Mucosa of descending colon (tissue), 3 donors: ENCODE results near the gene MAPKAP1. TPM values are rescaled to one million over a fixed set of nuclear protein-coding genes. Genes with fewer than 3 reads are reported as not detected.

Experiments
- ATAC-seq: fragments of 200-7000 bp; cut with Tn5 transposase; one replicate; pipeline ENCODE4 v1.9.1; 2020; ENCODE audit warnings: mild to moderate bottlenecking, moderate library complexity
- DNase-seq, 3 donors: peaks; one replicate each; pipeline ENCODE4 v3.0.0-alpha.2; 2020
- H3K36me3 ChIP-seq: fragments of 200-600 bp; one replicate; pipeline ENCODE4 v1.8.0; 2021; ENCODE audit warnings: low read depth, mild to moderate bottlenecking
- H3K4me1 ChIP-seq: fragments of 200-600 bp; one replicate; pipeline ENCODE4 v1.8.0; 2021; ENCODE audit warnings: low read depth, mild to moderate bottlenecking
- H3K4me3 ChIP-seq: fragments of 200-600 bp; one replicate; pipeline ENCODE4 v1.8.0; 2021; ENCODE audit warnings: mild to moderate bottlenecking
- H3K9me3 ChIP-seq: fragments of 200-600 bp; one replicate; pipeline ENCODE4 v1.8.0; 2021; ENCODE audit warnings: mild to moderate bottlenecking
- intact Hi-C, 2 donors: fragments of 100-400 bp; cut with DNase I in 1 of 2; cut with micrococcal nuclease in 1 of 2; formaldehyde crosslinking; loops; one replicate each; pipeline versions ENCODE4 v1.11.0 to v1.11.1; 2022; cut with DNase I, micrococcal nuclease
- total RNA-seq, 3 donors: library from RNA; stranded (reverse); fragmentation: NEBNext Ultra II Directional in 2 of 3; extraction: Animal tissue kit (Norgen Biotek cat#: 25700) in 2 of 3; gene quantifications; one replicate each; pipeline versions ENCODE4 v1.2.1 to v1.2.4, GENCODE V29; 2021 to 2023
- TF ChIP-seq, protein P1 (sequence below): fragments of 200-600 bp; IDR thresholded peaks from one replicate; pipeline ENCODE4 v1.8.0; 2022; ENCODE audit warnings: antibody characterized with exemption, mild to moderate bottlenecking
- donor health status: DM: no; HTN: no; CAD: no; lungs with moderate emphysema.
- donor health status: DM: no; HTN: no; CAD: no.
- donor health status: DM: no; HTN: yes; CAD: no.

Gene MAPKAP1
- total RNA-seq, 3 donors from 2014 or later, result 73.2 to 98.4 (median 84.9) TPM

- ATAC-seq (no peak), DNase-seq (peak in 1 of 3 donors; percentile 16)
- no peaks in the 10 kb centered on the region for H3K9me3 ChIP-seq
- H3K4me3 ChIP-seq, result no peak overlapping the region
- TF ChIP-seq, protein P1, sequence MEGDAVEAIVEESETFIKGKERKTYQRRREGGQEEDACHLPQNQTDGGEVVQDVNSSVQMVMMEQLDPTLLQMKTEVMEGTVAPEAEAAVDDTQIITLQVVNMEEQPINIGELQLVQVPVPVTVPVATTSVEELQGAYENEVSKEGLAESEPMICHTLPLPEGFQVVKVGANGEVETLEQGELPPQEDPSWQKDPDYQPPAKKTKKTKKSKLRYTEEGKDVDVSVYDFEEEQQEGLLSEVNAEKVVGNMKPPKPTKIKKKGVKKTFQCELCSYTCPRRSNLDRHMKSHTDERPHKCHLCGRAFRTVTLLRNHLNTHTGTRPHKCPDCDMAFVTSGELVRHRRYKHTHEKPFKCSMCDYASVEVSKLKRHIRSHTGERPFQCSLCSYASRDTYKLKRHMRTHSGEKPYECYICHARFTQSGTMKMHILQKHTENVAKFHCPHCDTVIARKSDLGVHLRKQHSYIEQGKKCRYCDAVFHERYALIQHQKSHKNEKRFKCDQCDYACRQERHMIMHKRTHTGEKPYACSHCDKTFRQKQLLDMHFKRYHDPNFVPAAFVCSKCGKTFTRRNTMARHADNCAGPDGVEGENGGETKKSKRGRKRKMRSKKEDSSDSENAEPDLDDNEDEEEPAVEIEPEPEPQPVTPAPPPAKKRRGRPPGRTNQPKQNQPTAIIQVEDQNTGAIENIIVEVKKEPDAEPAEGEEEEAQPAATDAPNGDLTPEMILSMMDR, result no peak
- no peaks in the 10 kb centered on the region for H3K4me1 ChIP-seq
- no peaks in the 10 kb centered on the region for H3K36me3 ChIP-seq
- intact Hi-C loops, result loop anchor here in 1 of 2 donors (10.0 kb wide), 1 partner anchor 219 kb away; no protein-coding TSS in a partner anchor
Observed at GRCh38 chr9:125415583-125416460, 291.2 kb downstream of the MAPKAP1 start.

DNA sequence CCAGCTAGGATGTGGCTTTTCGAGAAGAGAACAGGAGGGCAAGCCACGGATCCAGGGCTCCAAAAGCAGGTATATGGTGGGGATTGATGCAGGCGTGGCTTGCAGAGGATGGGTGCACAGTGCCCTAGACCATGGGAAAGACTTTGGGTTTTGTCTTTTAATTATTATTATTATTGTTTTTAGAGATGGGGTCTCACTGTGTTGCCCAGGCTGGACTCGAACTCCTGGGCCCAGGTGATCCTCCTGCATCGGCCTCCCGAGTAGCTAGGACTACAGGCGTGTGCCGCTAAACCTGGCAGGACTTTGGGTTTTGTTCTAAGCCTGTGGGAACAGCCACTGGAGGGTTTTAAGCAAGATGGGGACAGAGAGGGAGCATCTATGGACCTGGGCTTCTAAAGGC, 293.4 kb downstream of the MAPKAP1 start:
- Histone ChIP-seq H3K9me3 (no peaks in the 10 kb centered on the region), H3K4me3 (no peak overlapping the region), H3K36me3 (no peaks in the 10 kb centered on the region), H3K4me1 (no peaks in the 10 kb centered on the region)
- intact Hi-C loops, result loop anchor here in 1 of 2 donors (10.0 kb wide), 1 partner anchor 221 kb away; no protein-coding TSS in a partner anchor
- DNase-seq (peak in 1 of 3 donors; percentile 14), ATAC-seq (no peak)
- TF ChIP-seq, protein P1, result no peak

- H3K9me3 ChIP-seq, result no peaks in the 10 kb centered on the region
- H3K4me1 ChIP-seq, result peaks cover 4% of the 10 kb centered on the region
- DNase-seq (no peak), ATAC-seq (no peak)
- TF ChIP-seq, protein P1, result no peak
- no peak overlapping the region for H3K4me3 ChIP-seq
- no peaks in the 10 kb centered on the region for H3K36me3 ChIP-seq
- intact Hi-C loops, result loop anchor here in 1 of 2 donors (10.0 kb wide), 1 partner anchor 223 kb away; no protein-coding TSS in a partner anchor
Observed at GRCh38 chr9:125412166-125412565, 294.8 kb downstream of the MAPKAP1 start.

DNA sequence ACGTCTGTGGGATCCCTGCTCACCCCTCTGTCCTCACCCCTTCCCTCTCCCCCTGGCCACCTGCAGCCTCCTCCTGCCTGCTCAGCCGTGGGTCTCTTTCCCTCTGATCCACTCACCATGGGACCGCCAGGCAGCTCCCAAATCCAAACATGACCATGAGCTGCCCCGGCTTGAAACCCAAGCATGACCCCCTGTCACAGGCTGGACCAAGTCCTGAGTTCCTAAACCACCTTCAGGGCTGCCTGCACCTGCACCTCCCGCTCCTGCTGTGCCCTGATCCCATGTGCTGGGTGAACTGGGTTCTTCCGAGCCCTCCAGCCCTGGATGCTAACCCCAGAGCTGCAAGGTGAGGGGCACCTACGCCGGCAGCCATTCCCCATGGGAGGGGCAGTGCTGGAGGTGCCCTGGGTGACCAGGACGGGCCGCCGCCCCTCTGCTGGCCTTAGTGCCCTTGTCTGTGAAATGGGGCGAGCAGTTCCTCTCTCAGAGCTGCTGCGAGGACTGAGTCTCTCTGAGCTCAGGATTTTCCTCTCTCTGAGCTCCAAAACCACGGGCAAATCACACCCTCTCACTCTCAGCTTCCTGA, 295.7 kb downstream of the MAPKAP1 start:
- no peak for ATAC-seq
- Histone ChIP-seq H3K4me3 (no peak overlapping the region), H3K36me3 (no peaks in the 10 kb centered on the region), H3K9me3 (no peaks in the 10 kb centered on the region), H3K4me1 (peaks cover 4% of the 10 kb centered on the region)
- TF ChIP-seq, protein P1, result no peak
- intact Hi-C loops, result loop anchor here in 1 of 2 donors (10.0 kb wide), 1 partner anchor 224 kb away; no protein-coding TSS in a partner anchor
- no peak for DNase-seq

DNA sequence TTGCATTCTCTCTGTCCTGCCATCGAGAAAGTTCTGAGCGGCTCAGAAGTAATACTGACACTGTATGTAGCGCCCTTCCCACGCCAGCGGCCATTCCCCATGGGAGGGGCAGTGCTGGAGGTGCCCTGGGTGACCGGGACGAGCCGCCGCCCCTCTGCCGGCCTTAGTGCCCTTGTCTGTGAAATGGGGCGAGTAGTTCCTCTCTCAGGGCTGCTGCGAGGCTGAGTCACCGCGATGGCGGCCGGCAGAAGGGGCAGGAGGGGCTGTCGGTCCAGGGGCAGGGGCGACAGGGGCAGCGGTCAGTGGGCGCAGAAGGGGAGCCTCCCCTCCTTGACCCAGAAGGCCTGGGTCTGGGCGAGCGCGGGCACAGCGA, 296.5 kb downstream of the MAPKAP1 start:
- Histone ChIP-seq H3K4me1 (peaks cover 4% of the 10 kb centered on the region), H3K4me3 (no peak overlapping the region), H3K9me3 (no peaks in the 10 kb centered on the region), H3K36me3 (no peaks in the 10 kb centered on the region)
- TF ChIP-seq, protein P1, result no peak
- intact Hi-C loops, result loop anchor here in 1 of 2 donors (10.0 kb wide), 1 partner anchor 224 kb away; no protein-coding TSS in a partner anchor
- no peak for ATAC-seq
- DNase-seq, result no peak
